Sciatic nerve (tissue), 2 donors: Measurements from ENCODE around the gene SYMPK. TPM values are rescaled to one million over a fixed set of nuclear protein-coding genes. Genes with fewer than 3 reads are reported as not detected.
A peak's percentile ranks its signal among the peaks of the same experiment; 100 is the strongest.

Experiments
- ATAC-seq: fragments of 200-7000 bp; cut with Tn5 transposase; one replicate; pipeline ENCODE4 v1.9.1; 2020; ENCODE audit warnings: mild to moderate bottlenecking, moderate library complexity
- DNase-seq: peaks from one replicate; pipeline ENCODE4 v3.0.0-alpha.2; 2020; ENCODE audit warnings: low spot score
- intact Hi-C: fragments of 100-400 bp; cut with DNase I; formaldehyde crosslinking; loops from one replicate; pipeline ENCODE4 v1.14.2; 2022
- total RNA-seq: library from RNA; stranded (reverse); fragmentation: NEBNext Ultra II Directional; extraction: Animal tissue kit (Norgen Biotek cat#: 25700); gene quantifications from one replicate; pipeline ENCODE4 v1.2.1, GENCODE V29; 2021
- donor health status: DM: no; HTN: no; CAD: no.
- donor health status: DM: no; HTN: no; CAD: no.

The SYMPK gene
- total RNA-seq, 1 donor from 2014 or later, result 60.9 TPM

- intact Hi-C loops, result no loop called here
- DNase-seq (no peak), ATAC-seq (no peak)
Measured at GRCh38 chr19:45887200-45887710, 24.3 kb upstream of the SYMPK start.

GRCh38 chr19:45886427-45887199, 23.7 kb upstream of the SYMPK start:
- peak; percentile 98 for ATAC-seq

GRCh38 chr19:45885556-45886426, 22.8 kb upstream of the SYMPK start, which contains the start of gene IRF2BP1:
Gene IRF2BP1 (minus strand): TSS chr19:45886141. CDS start chr19:45885774, 367 bp downstream.
- intact Hi-C loops, result no loop called here
- ATAC-seq, result peak; percentile 95

More at GRCh38 chr19:45886427-45887199, 23.7 kb upstream of the SYMPK start:
- DNase-seq, result peak; percentile 95
- intact Hi-C loops, result no loop called here

GRCh38 chr19:45884682-45885555, 22.0 kb upstream of the SYMPK start:
- intact Hi-C loops, result no loop called here
- ATAC-seq (no peak), DNase-seq (no peak)

More at GRCh38 chr19:45885556-45886426, 22.8 kb upstream of the SYMPK start, which contains the start of gene IRF2BP1:
- peak; percentile 94 for DNase-seq

- intact Hi-C loops, result no loop called here
- ATAC-seq (no peak), DNase-seq (no peak)
Measured at GRCh38 chr19:45883881-45884681, 21.1 kb upstream of the SYMPK start.

GRCh38 chr19:45883586-45883880, 20.6 kb upstream of the SYMPK start:
- ATAC-seq (no peak), DNase-seq (no peak)
- intact Hi-C loops, result no loop called here

GRCh38 chr19:45882652-45883585, 20.0 kb upstream of the SYMPK start:
- no peak for ATAC-seq
- peak; percentile 88 for DNase-seq
- intact Hi-C loops, result no loop called here

GRCh38 chr19:45881909-45882528, 19.1 kb upstream of the SYMPK start:
- no peak for ATAC-seq
- DNase-seq, result no peak
- intact Hi-C loops, result no loop called here

GRCh38 chr19:45881082-45881908, 18.3 kb upstream of the SYMPK start:
- DNase-seq (no peak), ATAC-seq (no peak)
- intact Hi-C loops, result no loop called here

GRCh38 chr19:45879971-45880370, 17.0 kb upstream of the SYMPK start:
- intact Hi-C loops, result no loop called here
- ATAC-seq (no peak), DNase-seq (no peak)

- no peak for DNase-seq
- intact Hi-C loops, result no loop called here
- ATAC-seq, result no peak
Measured at GRCh38 chr19:45879055-45879454, 16.1 kb upstream of the SYMPK start.

- no peak for DNase-seq
- ATAC-seq, result no peak
- intact Hi-C loops, result no loop called here
Measured at GRCh38 chr19:45878043-45878794, 15.3 kb upstream of the SYMPK start.

- intact Hi-C loops, result no loop called here
- ATAC-seq (peak; percentile 66), DNase-seq (no peak)
Measured at GRCh38 chr19:45876411-45877197, 13.7 kb upstream of the SYMPK start.

- intact Hi-C loops, result no loop called here
- DNase-seq, result no peak
- ATAC-seq, result peak; percentile 18
Measured at GRCh38 chr19:45876161-45876410, 13.1 kb upstream of the SYMPK start.

GRCh38 chr19:45874620-45874966, 11.6 kb upstream of the SYMPK start:
- ATAC-seq, result no peak
- DNase-seq, result no peak
- intact Hi-C loops, result no loop called here
